22Rv1 (cell line): ENCODE measurements around the gene ALG5.

Experiments used
- ZFX ChIP-seq: fragments of 450-650 bp; IDR thresholded peaks from 2 replicates; pipeline ENCODE4 v1.6.1; 2017; ENCODE audit warnings: antibody characterized with exemption, borderline replicate concordance
- TF ChIP-seq, protein P1 (sequence below): fragments of 450-650 bp; IDR thresholded peaks from 2 replicates; pipeline ENCODE4 v1.5.1; 2017; ENCODE audit warnings: mild to moderate bottlenecking

DNA sequence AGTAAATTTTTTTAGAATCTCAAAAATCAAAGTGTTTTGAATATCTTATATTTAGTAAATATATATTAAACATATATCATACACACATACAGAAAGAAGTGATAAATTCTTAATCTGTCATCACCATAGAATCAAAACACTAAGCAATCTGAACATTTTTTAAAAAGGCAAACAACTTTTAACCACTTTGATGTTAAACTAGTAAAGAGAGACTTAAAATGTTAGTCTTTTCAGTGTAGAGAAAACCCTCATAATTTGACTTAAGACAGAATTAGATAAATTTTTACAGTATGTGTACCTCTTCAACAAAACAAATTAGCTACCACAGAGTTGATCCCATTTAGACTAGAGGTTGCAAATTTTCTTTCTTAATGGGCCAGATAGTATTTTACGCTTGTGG lies 46.9 kb upstream of the ALG5 start:
- TF ChIP-seq, protein P1, sequence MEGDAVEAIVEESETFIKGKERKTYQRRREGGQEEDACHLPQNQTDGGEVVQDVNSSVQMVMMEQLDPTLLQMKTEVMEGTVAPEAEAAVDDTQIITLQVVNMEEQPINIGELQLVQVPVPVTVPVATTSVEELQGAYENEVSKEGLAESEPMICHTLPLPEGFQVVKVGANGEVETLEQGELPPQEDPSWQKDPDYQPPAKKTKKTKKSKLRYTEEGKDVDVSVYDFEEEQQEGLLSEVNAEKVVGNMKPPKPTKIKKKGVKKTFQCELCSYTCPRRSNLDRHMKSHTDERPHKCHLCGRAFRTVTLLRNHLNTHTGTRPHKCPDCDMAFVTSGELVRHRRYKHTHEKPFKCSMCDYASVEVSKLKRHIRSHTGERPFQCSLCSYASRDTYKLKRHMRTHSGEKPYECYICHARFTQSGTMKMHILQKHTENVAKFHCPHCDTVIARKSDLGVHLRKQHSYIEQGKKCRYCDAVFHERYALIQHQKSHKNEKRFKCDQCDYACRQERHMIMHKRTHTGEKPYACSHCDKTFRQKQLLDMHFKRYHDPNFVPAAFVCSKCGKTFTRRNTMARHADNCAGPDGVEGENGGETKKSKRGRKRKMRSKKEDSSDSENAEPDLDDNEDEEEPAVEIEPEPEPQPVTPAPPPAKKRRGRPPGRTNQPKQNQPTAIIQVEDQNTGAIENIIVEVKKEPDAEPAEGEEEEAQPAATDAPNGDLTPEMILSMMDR = no peak
- TF ChIP-seq ZFX = no peak
